Measurements from ENCODE around the gene GET3.
"Not testable (repeated sequence)": the region's sequence is repeated elsewhere in the genome, so short reads cannot be mapped to it uniquely, and the experiment has no call there.

Gene GET3

GRCh38 chr19:12790628-12791344 lies 53.5 kb downstream of the GET3 start:
- DNase-seq (ENCODE audit: extremely low read depth in 1 of 2, low read depth in 1 of 2), result no peak

DNA sequence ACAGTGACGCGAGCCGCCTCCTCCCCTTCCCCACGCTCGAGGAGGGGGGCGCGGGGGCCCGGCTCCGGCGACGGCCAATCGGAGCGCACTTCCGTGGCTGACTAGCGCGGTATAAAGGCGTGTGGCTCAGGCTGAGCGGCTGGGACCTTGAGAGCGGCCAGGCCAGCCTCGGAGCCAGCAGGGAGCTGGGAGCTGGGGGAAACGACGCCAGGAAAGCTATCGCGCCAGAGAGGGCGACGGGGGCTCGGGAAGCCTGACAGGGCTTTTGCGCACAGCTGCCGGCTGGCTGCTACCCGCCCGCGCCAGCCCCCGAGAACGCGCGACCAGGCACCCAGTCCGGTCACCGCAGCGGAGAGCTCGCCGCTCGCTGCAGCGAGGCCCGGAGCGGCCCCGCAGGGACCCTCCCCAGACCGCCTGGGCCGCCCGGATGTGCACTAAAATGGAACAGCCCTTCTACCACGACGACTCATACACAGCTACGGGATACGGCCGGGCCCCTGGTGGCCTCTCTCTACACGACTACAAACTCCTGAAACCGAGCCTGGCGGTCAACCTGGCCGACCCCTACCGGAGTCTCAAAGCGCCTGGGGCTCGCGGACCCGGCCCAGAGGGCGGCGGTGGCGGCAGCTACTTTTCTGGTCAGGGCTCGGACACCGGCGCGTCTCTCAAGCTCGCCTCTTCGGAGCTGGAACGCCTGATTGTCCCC lies 54.2 kb downstream of the GET3 start, which contains the start of gene JUNB:
Gene JUNB (plus strand): TSS at position 142 of the 706 bp plus-strand sequence. CDS start 286 bp downstream, at position 428.
- DNase-seq (ENCODE audit: extremely low read depth in 1 of 2, low read depth in 1 of 2), result peak; percentile 93 to 94

DNA sequence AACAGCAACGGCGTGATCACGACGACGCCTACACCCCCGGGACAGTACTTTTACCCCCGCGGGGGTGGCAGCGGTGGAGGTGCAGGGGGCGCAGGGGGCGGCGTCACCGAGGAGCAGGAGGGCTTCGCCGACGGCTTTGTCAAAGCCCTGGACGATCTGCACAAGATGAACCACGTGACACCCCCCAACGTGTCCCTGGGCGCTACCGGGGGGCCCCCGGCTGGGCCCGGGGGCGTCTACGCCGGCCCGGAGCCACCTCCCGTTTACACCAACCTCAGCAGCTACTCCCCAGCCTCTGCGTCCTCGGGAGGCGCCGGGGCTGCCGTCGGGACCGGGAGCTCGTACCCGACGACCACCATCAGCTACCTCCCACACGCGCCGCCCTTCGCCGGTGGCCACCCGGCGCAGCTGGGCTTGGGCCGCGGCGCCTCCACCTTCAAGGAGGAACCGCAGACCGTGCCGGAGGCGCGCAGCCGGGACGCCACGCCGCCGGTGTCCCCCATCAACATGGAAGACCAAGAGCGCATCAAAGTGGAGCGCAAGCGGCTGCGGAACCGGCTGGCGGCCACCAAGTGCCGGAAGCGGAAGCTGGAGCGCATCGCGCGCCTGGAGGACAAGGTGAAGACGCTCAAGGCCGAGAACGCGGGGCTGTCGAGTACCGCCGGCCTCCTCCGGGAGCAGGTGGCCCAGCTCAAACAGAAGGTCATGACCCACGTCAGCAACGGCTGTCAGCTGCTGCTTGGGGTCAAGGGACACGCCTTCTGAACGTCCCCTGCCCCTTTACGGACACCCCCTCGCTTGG lies 55.0 kb downstream of the GET3 start:
- peak in 1 of 2 donors; percentile 65 for DNase-seq (ENCODE audit: extremely low read depth in 1 of 2, low read depth in 1 of 2)

DNA sequence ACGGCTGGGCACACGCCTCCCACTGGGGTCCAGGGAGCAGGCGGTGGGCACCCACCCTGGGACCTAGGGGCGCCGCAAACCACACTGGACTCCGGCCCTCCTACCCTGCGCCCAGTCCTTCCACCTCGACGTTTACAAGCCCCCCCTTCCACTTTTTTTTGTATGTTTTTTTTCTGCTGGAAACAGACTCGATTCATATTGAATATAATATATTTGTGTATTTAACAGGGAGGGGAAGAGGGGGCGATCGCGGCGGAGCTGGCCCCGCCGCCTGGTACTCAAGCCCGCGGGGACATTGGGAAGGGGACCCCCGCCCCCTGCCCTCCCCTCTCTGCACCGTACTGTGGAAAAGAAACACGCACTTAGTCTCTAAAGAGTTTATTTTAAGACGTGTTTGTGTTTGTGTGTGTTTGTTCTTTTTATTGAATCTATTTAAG lies 55.6 kb downstream of the GET3 start:
- DNase-seq (ENCODE audit: extremely low read depth in 1 of 2, low read depth in 1 of 2), result no peak

DNA sequence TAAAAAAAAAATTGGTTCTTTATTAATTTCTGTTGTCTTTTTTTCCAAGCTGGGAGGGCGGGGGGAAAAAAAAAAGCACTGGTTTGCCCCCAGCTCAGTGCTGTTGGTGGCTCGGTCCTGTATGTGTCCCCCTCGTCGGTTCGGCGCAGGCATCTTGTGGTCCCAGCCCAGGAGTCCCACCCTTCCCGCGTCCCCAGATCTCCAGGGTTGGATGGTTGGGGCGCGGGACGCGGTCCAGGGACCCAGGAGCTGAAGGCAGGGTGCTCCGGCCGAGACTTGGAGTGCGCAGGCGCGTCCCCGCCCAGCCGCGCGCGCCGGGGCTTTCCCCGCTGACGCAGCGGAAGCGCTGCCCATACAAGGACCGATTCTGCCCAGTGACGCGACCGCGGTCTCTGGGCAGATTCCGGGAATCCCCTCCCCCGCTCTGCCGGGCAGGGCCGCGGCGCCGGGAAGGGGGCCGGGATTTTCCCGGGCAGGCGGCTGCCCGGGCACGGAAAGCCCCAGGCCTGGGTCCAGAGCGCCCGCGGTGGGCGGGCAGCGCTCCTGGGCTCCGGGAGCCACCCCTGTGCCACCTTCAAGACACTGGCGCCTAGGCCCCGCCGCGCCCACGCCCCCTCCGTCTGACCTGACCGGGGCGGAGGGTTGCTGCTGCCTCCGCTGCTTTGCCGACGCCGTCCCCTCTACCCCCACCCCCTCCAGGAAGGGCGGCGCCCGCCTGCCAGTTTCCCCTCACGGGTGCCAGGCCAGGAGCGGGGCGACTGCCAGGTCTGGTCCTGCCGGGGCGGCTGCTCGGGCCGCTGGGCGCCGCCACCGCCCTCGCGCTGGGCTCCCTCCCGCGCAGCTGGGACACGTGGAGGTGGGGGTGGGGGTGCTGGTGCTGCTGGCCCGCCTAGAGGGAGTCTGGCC lies 56.2 kb downstream of the GET3 start:
- peak; percentile 88 to 93 for DNase-seq (ENCODE audit: extremely low read depth in 1 of 2, low read depth in 1 of 2)

DNA sequence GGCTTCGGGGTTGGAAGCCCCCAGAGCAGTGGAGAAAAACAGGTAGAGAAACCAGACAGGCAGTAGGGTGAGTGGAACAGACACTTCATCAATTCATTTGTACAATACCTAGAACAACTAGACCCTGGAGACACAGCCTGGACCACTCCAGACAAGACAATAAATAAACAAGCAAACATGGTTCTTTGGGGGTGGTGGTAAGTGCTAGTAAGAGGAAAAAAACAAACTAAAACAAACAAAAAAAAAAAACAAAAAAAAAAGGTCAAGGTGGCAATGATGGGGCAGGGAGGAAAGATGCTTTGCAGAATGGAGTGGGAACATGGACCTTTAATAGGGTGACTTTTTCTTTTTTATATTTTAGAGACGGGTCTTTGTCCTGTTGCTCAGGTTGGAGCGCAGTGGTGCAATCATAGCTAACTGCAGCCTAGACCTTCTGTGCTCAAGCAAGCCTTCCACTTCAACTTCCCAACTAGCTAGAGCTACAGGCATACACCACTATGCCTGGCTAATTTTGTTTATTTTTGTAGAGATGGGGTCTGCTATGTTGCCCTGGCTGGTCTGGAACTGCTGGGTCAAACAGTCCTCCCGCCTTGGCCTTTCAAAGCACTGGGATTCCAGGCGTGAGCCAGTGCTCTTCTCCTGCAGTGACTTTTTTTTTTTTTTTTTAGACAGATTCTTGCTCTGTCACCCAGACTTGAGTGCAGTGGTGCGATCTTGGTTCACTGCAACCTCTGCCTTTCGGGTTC lies 57.1 kb downstream of the GET3 start:
- no peak for DNase-seq (ENCODE audit: extremely low read depth in 1 of 2, low read depth in 1 of 2)

- no peak for DNase-seq (ENCODE audit: extremely low read depth in 1 of 2, low read depth in 1 of 2)
Observed at GRCh38 chr19:12794971-12795381, 57.7 kb downstream of the GET3 start.

- no peak for DNase-seq (ENCODE audit: extremely low read depth in 1 of 2, low read depth in 1 of 2)
Observed at GRCh38 chr19:12796146-12797071, 59.1 kb downstream of the GET3 start.

DNA sequence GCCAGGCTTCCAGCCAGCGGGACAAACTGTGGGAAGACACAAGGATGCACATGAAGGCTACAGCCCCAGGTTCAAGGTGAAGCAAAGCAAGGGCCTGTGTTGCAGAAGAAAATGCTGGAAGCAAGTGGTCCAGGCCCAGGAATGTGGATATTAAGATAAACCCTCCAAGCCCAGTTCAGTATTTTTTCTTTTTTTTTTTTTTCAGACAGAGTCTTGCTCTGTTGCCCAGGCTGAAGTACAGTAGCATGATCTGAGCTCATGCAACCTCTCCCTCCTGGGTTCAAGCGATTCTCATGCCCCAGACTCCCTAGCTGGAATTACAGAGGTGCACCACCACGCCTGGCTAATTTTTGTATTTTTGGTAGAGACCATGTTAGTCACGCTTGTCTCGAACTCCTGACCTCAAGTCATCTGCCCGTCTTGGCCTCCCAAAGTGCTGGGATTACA lies 59.9 kb downstream of the GET3 start:
- DNase-seq (ENCODE audit: extremely low read depth in 1 of 2, low read depth in 1 of 2), result no peak

GRCh38 chr19:12797607-12798006 lies 60.3 kb downstream of the GET3 start:
- not testable (repeated sequence) for DNase-seq (ENCODE audit: extremely low read depth in 1 of 2, low read depth in 1 of 2)

Measured in stimulated activated CD8-positive, alpha-beta memory T cell treated with anti-CD3 and anti-CD28 coated beads, Interleukin-7, amount 100 ng/mL, for 48 hours (primary cell).